HepG2 (cell line): ENCODE measurements around the gene TAF3. TPM values are rescaled to one million over a fixed set of nuclear protein-coding genes. Genes with fewer than 3 reads are reported as not detected.

Experiments used
- CENPX ChIP-seq: sonication (generic); formaldehyde crosslinking; IDR thresholded peaks from 2 replicates; pipeline ENCODE4 v1.9.0; 2021; ENCODE audit warnings: mild to moderate bottlenecking, missing genetic modification reagents, moderate library complexity
- FOXA1 ChIP-seq, 2 experiments: fragments of 450-650 bp in 1 of 2; sonication (generic) in 1 of 2; formaldehyde crosslinking in 1 of 2; IDR thresholded peaks; 2 replicates each; pipeline versions ENCODE4 v1.4.0 to v1.6.1; 2016 to 2020; ENCODE audit warnings: missing genetic modification reagents in 1 of 2
- MIER3 ChIP-seq: IDR thresholded peaks from 2 replicates; pipeline ENCODE4 v1.6.1; 2016; ENCODE audit warnings: missing compliant biosample characterization, borderline replicate concordance
- NCOA2 ChIP-seq: sonication (generic); formaldehyde crosslinking; IDR thresholded peaks from 2 replicates; pipeline ENCODE4 v1.8.0; 2022; ENCODE audit warnings: inconsistent platforms
- SETDB1 ChIP-seq: sonication (generic); formaldehyde crosslinking; IDR thresholded peaks from 2 replicates; pipeline ENCODE4 v1.5.1; 2020; ENCODE audit warnings: missing genetic modification reagents, mild to moderate bottlenecking, borderline replicate concordance
- TCF12 ChIP-seq, 2 experiments: fragments of 450-650 bp in 1 of 2; sonication (generic) in 1 of 2; formaldehyde crosslinking in 1 of 2; IDR thresholded peaks; 2 replicates each; pipeline versions ENCODE4 v1.6.1 to v1.8.0; 2017 to 2022; ENCODE audit warnings: antibody characterized with exemption in 1 of 2, mild to moderate bottlenecking in 1 of 2, missing genetic modification reagents in 1 of 2, moderate library complexity in 1 of 2
- XBP1 ChIP-seq: sonication (generic); formaldehyde crosslinking; IDR thresholded peaks from 2 replicates; pipeline ENCODE4 v1.5.0; 2020; ENCODE audit warnings: missing genetic modification reagents
- ZBTB42 ChIP-seq: sonication (generic); formaldehyde crosslinking; IDR thresholded peaks from 2 replicates; pipeline ENCODE4 v1.5.0; 2020; ENCODE audit warnings: mild to moderate bottlenecking, missing genetic modification reagents
- ZBTB7B ChIP-seq: sonication (generic); formaldehyde crosslinking; IDR thresholded peaks from 2 replicates; pipeline ENCODE4 v1.4.0; 2020; ENCODE audit warnings: missing genetic modification reagents
- ZNF276 ChIP-seq: sonication (generic); formaldehyde crosslinking; IDR thresholded peaks from 2 replicates; pipeline ENCODE4 v1.4.0; 2020; ENCODE audit warnings: mild to moderate bottlenecking, low read depth, missing genetic modification reagents
- ZNF292 ChIP-seq: sonication (generic); formaldehyde crosslinking; IDR thresholded peaks from 2 replicates; pipeline ENCODE4 v1.8.1; 2022; ENCODE audit warnings: mild to moderate bottlenecking, low read depth, missing genetic modification reagents, borderline replicate concordance
- ZNF354B ChIP-seq: sonication (generic); formaldehyde crosslinking; IDR thresholded peaks from 2 replicates; pipeline ENCODE4 v1.8.0; 2022; ENCODE audit warnings: mild to moderate bottlenecking, missing genetic modification reagents
- ZNF460 ChIP-seq: sonication (generic); formaldehyde crosslinking; IDR thresholded peaks from 2 replicates; pipeline ENCODE4 v1.5.1; 2020; ENCODE audit warnings: missing genetic modification reagents, mild to moderate bottlenecking, borderline replicate concordance
- ZNF512 ChIP-seq: sonication (generic); formaldehyde crosslinking; IDR thresholded peaks from 2 replicates; pipeline ENCODE4 v1.4.0; 2020; ENCODE audit warnings: mild to moderate bottlenecking, missing genetic modification reagents
- ZNF552 ChIP-seq: sonication (generic); formaldehyde crosslinking; IDR thresholded peaks from 2 replicates; pipeline ENCODE4 v1.9.0; 2022; ENCODE audit warnings: missing genetic modification reagents, mild to moderate bottlenecking, borderline replicate concordance
- ZNF747 ChIP-seq: sonication (generic); formaldehyde crosslinking; IDR thresholded peaks from 2 replicates; pipeline ENCODE4 v1.8.1; 2023; ENCODE audit warnings: missing genetic modification reagents, mild to moderate bottlenecking, borderline replicate concordance
- ZNF850 ChIP-seq: sonication (generic); formaldehyde crosslinking; conservative IDR thresholded peaks from 2 replicates; pipeline ENCODE4 v1.9.0; 2021; ENCODE audit warnings: mild to moderate bottlenecking, missing genetic modification reagents
- polyA plus RNA-seq, 8 experiments: library from polyadenylated mRNA; depleted of rRNA in 3 of 8; stranded (reverse) in 7 of 8; unstranded in 1 of 8; fragments of >200 nt; fragmentation: Illumina TruSeq in 4 of 8; extraction: Trizol in 4 of 8; gene quantifications; 2 replicates each; pipeline versions ENCODE4 v1.2.1 to v1.2.3, GENCODE V29; 2011 to 2016; ENCODE audit warnings: low read depth in 4 of 8, missing spikeins in 1 of 8, mixed read lengths in 1 of 8; ENCODE audit not compliant: insufficient read depth in 1 of 8
- total RNA-seq, 5 experiments: library from RNA; depleted of rRNA; stranded (reverse); fragments of >200 nt; fragmentation: Illumina TruSeq; extraction: Trizol; gene quantifications; 2 replicates each; pipeline ENCODE4 v1.2.3, GENCODE V29; 2016; ENCODE audit warnings: low read depth in 1 of 5
- TF ChIP-seq, protein P1 (sequence below): sonication (generic); formaldehyde crosslinking; IDR thresholded peaks from 2 replicates; pipeline ENCODE4 v1.5.1; 2020; ENCODE audit warnings: missing genetic modification reagents, mild to moderate bottlenecking, borderline replicate concordance
- TF ChIP-seq, protein P2 (sequence below): sonication (generic); formaldehyde crosslinking; IDR thresholded peaks from 2 replicates; pipeline ENCODE4 v1.9.0; 2022; ENCODE audit warnings: missing genetic modification reagents, mild to moderate bottlenecking, borderline replicate concordance

TAF3 gene
- total and polyA plus RNA-seq, 2 of the 13 experiments (the other 11 are each of a cell fraction or from before 2014, with no cell fraction given) = 1.7 to 2.9 TPM

GRCh38 chr10:8050556-8051108 lies 232.3 kb downstream of the TAF3 start (continued):
- TF ChIP-seq XBP1 (no peak), SETDB1 (CRISPR knock-in tag) (no peak), ZNF276 (CRISPR knock-in tag) (no peak), NCOA2 (CRISPR knock-in tag) (peak; percentile 69), FOXA1 (IDR thresholded peaks at IDR 0.05) (no peak), FOXA1 (CRISPR knock-in tag; IDR thresholded peaks at IDR 0.05) (peak; percentile 95), ZNF747 (CRISPR knock-in tag) (no peak), ZNF850 (CRISPR knock-in tag) (no peak), TCF12 (IDR thresholded peaks at IDR 0.05) (no peak), TCF12 (CRISPR knock-in tag; IDR thresholded peaks at IDR 0.05) (no peak; the same call in 1 of the 2 replicates), ZBTB42 (no peak), ZBTB7B (CRISPR knock-in tag) (peak; percentile 63), ZNF292 (CRISPR knock-in tag) (no peak), ZNF512 (CRISPR knock-in tag) (no peak), ZNF552 (CRISPR knock-in tag) (no peak), CENPX (no peak), ZNF460 (CRISPR knock-in tag) (no peak), ZNF354B (no peak), MIER3 (CRISPR knock-in tag) (0 out of 2 replicates have a peak, but pooled peaks have one; percentile 32)
- TF ChIP-seq, protein P1, sequence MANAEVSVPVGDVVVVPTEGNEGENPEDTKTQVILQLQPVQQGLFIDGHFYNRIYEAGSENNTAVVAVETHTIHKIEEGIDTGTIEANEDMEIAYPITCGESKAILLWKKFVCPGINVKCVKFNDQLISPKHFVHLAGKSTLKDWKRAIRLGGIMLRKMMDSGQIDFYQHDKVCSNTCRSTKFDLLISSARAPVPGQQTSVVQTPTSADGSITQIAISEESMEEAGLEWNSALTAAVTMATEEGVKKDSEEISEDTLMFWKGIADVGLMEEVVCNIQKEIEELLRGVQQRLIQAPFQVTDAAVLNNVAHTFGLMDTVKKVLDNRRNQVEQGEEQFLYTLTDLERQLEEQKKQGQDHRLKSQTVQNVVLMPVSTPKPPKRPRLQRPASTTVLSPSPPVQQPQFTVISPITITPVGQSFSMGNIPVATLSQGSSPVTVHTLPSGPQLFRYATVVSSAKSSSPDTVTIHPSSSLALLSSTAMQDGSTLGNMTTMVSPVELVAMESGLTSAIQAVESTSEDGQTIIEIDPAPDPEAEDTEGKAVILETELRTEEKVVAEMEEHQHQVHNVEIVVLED (CRISPR knock-in tag) = no peak; the same call in 1 of the 2 replicates
- TF ChIP-seq, protein P2, sequence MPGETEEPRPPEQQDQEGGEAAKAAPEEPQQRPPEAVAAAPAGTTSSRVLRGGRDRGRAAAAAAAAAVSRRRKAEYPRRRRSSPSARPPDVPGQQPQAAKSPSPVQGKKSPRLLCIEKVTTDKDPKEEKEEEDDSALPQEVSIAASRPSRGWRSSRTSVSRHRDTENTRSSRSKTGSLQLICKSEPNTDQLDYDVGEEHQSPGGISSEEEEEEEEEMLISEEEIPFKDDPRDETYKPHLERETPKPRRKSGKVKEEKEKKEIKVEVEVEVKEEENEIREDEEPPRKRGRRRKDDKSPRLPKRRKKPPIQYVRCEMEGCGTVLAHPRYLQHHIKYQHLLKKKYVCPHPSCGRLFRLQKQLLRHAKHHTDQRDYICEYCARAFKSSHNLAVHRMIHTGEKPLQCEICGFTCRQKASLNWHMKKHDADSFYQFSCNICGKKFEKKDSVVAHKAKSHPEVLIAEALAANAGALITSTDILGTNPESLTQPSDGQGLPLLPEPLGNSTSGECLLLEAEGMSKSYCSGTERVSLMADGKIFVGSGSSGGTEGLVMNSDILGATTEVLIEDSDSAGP (CRISPR knock-in tag) = peak; percentile 69; the same call in 1 of the 2 replicates
